OCI-LY1 (cell line): Measurements from ENCODE around the gene TFEC.

Experiments
- H2AFZ ChIP-seq: fragments of 200-600 bp; sonication (generic), shearing (Covaris generic); 2 replicates; pipeline ENCODE4 v1.6.0; 2014; ENCODE audit warnings: antibody characterized with exemption, mild to moderate bottlenecking, low read length
- H3F3A ChIP-seq: fragments of 200-600 bp; sonication (generic), shearing (Covaris generic); 2 replicates; pipeline ENCODE4 v1.6.0; 2014; ENCODE audit warnings: mild to moderate bottlenecking, antibody characterized with exemption, low read length, moderate library complexity; ENCODE audit not compliant: insufficient read depth
- H3K27ac ChIP-seq: fragments of 200-600 bp; sonication (generic); 2 replicates; pipeline ENCODE4 v1.5.1; 2014; ENCODE audit warnings: low read length, mixed run types, mild to moderate bottlenecking, low read depth; ENCODE audit not compliant: poor library complexity, severe bottlenecking
- H3K27me3 ChIP-seq: fragments of 200-600 bp; sonication (generic); 2 replicates; pipeline ENCODE4 v1.6.0; 2014; ENCODE audit warnings: antibody characterized with exemption, mild to moderate bottlenecking, low read length, moderate library complexity; ENCODE audit not compliant: insufficient read depth
- H3K36me3 ChIP-seq: fragments of 200-600 bp; sonication (generic); 2 replicates; pipeline ENCODE4 v1.6.1; 2014; ENCODE audit warnings: mild to moderate bottlenecking, antibody characterized with exemption, low read length, moderate library complexity, mixed read lengths; ENCODE audit not compliant: insufficient read depth
- H3K4me1 ChIP-seq: fragments of 200-600 bp; sonication (generic); 2 replicates; pipeline ENCODE4 v1.5.1; 2014; ENCODE audit warnings: mild to moderate bottlenecking, low read length, moderate library complexity; ENCODE audit not compliant: insufficient read depth, severe bottlenecking
- H3K4me2 ChIP-seq: fragments of 200-600 bp; sonication (generic), shearing (Covaris generic); 2 replicates; pipeline ENCODE4 v1.6.1; 2014; ENCODE audit warnings: low read length
- H3K4me3 ChIP-seq: fragments of 200-600 bp; sonication (generic); 2 replicates; pipeline ENCODE4 v1.5.1; 2014; ENCODE audit warnings: low read length, low read depth, mild to moderate bottlenecking, mixed read lengths; ENCODE audit not compliant: poor library complexity, severe bottlenecking
- H3K79me2 ChIP-seq: fragments of 200-600 bp; shearing (Covaris generic); 2 replicates; pipeline ENCODE4 v1.6.1; 2016; ENCODE audit warnings: mixed run types, low read length, mixed read lengths; ENCODE audit not compliant: insufficient read depth
- H3K9ac ChIP-seq: fragments of 200-600 bp; sonication (generic), shearing (Covaris generic); 2 replicates; pipeline ENCODE4 v1.6.1; 2014; ENCODE audit warnings: mild to moderate bottlenecking, low read length, mixed read lengths
- H3K9me2 ChIP-seq: fragments of 200-600 bp; sonication (generic), shearing (Covaris generic); 2 replicates; pipeline ENCODE4 v1.6.1; 2014; ENCODE audit warnings: low read depth, mild to moderate bottlenecking, low read length, mixed read lengths
- H3K9me3 ChIP-seq: fragments of 200-600 bp; shearing (Covaris generic); 2 replicates; pipeline ENCODE4 v1.6.1; 2014; ENCODE audit warnings: low read length, mixed read lengths
- H4K20me1 ChIP-seq: fragments of 200-600 bp; sonication (generic), shearing (Covaris generic); 2 replicates; pipeline ENCODE4 v1.6.0; 2016; ENCODE audit warnings: mild to moderate bottlenecking, low read length; ENCODE audit not compliant: insufficient read depth
- CTCF ChIP-seq: fragments of 200-600 bp; sonication (generic), shearing (Covaris generic); IDR thresholded peaks from 2 replicates; pipeline ENCODE4 v1.5.1; 2017; ENCODE audit warnings: mild to moderate bottlenecking, antibody characterized with exemption, low read length, moderate library complexity, mixed read lengths
- EZH2 ChIP-seq: fragments of 200-600 bp; sonication (generic), shearing (Covaris generic); IDR thresholded peaks from 2 replicates; pipeline ENCODE4 v1.8.0; 2017; ENCODE audit warnings: borderline replicate concordance, mixed run types, mild to moderate bottlenecking, antibody characterized with exemption, low read length, moderate library complexity, mixed read lengths

Gene TFEC

DNA sequence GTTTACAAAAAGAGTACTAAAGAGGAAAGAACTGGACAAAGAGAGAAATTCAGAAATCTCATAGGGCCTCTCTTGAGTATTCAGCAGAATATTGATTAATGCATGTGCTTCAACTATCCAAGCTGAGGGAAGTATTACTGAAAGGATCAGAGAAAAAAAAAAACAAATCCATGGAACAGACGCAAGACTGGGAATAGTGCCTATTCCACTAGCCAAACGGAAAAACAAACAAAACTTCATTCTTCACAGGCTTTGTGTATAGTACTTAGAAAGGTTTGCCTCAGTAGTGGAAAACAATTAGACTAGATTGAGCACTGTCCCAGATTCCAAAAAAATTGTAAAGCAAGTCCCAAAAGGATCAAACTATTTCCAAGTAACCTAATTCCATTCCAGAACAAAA is 106.2 kb downstream of the TFEC start:
- H3K4me1 ChIP-seq = no peaks in the 10 kb centered on the region
- no peak overlapping the region for H3K9ac ChIP-seq
- H3K9me3 ChIP-seq = no peaks in the 10 kb centered on the region
- H3K79me2 ChIP-seq = no peaks in the 10 kb centered on the region
- no peak overlapping the region for H3K27ac ChIP-seq
- H3K4me2 ChIP-seq = no peak overlapping the region
- TF ChIP-seq EZH2 (no peak), CTCF (no peak)
- H3K4me3 ChIP-seq = no peak overlapping the region
- no peaks in the 10 kb centered on the region for H3K36me3 ChIP-seq
- no peaks in the 10 kb centered on the region for H4K20me1 ChIP-seq
- no peak overlapping the region for H2AFZ ChIP-seq
- H3K27me3 ChIP-seq = no peaks in the 10 kb centered on the region
- no peaks in the 10 kb centered on the region for H3F3A ChIP-seq
- H3K9me2 ChIP-seq = no peaks in the 10 kb centered on the region

GRCh38 chr7:115920367-115920766 is 110.2 kb downstream of the TFEC start:
- Histone ChIP-seq H3K9ac (no peak overlapping the region), H3K4me3 (no peak overlapping the region), H3K27ac (no peak overlapping the region), H2AFZ (no peak overlapping the region), H3F3A (no peaks in the 10 kb centered on the region), H3K9me3 (no peaks in the 10 kb centered on the region), H4K20me1 (no peaks in the 10 kb centered on the region), H3K4me1 (no peaks in the 10 kb centered on the region), H3K9me2 (no peaks in the 10 kb centered on the region), H3K79me2 (no peaks in the 10 kb centered on the region), H3K36me3 (no peaks in the 10 kb centered on the region), H3K27me3 (no peaks in the 10 kb centered on the region), H3K4me2 (no peak overlapping the region)
- TF ChIP-seq CTCF (no peak), EZH2 (no peak)

- H3K27ac ChIP-seq = no peak overlapping the region
- no peaks in the 10 kb centered on the region for H3F3A ChIP-seq
- H3K79me2 ChIP-seq = no peaks in the 10 kb centered on the region
These were observed 115.6 kb downstream of the TFEC start for GRCh38 chr7:115914951-115915350.

More at GRCh38 chr7:115914951-115915350, 115.6 kb downstream of the TFEC start:
- Histone ChIP-seq H3K9ac (no peak overlapping the region), H3K36me3 (no peaks in the 10 kb centered on the region), H3K27me3 (no peaks in the 10 kb centered on the region), H2AFZ (no peak overlapping the region), H3K9me2 (no peaks in the 10 kb centered on the region), H4K20me1 (no peaks in the 10 kb centered on the region), H3K4me3 (no peak overlapping the region), H3K9me3 (no peaks in the 10 kb centered on the region), H3K4me2 (no peak overlapping the region), H3K4me1 (no peaks in the 10 kb centered on the region)
- no peak for TF ChIP-seq EZH2
- no peak for TF ChIP-seq CTCF
